ENCODE measurements around the gene AKT1S1.
"Not testable (repeated sequence)": the region's sequence is repeated elsewhere in the genome, so short reads cannot be mapped to it uniquely, and the experiment has no call there.

AKT1S1 gene

DNA sequence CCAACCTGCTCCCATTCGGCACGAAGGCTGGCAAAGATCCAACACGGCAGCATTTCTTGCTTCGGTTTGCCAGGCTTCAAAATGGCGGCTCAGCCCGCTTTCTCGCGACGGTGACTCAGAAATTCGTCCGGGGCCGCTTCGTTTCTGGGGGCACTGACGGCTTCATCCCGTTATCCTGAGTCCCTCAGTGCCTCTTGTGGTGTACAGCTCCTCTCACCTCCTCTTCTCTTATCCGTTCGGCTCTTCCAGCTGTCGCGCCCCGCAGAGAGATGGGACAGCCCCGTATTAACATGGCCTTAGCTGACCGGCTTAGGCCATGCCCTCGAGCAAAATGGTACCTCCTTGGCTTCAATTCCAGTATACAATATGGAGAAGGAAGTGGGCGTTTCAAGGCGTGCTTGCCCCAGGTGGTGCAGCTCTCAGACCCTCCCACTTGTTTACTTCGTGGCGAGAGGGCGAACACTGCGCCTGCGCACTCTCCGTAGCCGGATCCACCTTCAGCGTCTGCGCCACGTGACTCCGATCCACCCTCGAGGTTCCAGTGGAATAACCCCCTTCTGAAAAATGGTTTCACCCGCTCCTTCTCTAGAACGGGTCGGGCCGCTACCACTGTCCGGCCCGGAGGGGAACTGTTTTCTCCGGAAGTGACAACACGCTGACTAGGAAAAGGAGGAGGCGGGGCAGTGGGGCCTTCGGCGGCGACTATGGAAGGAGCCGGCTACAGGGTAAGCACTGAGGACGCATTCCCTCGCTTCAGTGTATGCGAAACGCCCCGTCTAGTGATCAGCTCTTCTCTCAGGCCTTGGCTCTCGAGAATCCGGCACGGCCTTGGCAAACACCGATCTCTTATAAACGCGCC, at the start of gene AKT1S1, which contains the start of gene TBC1D17:
AKT1S1 (minus strand) TSS at position 336 of the 859 bp plus-strand sequence. CDS start 4,060 bp downstream, outside the sequence.
TBC1D17 (plus strand) TSS at position 683 of the 859 bp plus-strand sequence; CDS start at position 705, 22 bp downstream.
- peak; percentile 98 for DNase-seq (ENCODE audit: low spot score)

DNA sequence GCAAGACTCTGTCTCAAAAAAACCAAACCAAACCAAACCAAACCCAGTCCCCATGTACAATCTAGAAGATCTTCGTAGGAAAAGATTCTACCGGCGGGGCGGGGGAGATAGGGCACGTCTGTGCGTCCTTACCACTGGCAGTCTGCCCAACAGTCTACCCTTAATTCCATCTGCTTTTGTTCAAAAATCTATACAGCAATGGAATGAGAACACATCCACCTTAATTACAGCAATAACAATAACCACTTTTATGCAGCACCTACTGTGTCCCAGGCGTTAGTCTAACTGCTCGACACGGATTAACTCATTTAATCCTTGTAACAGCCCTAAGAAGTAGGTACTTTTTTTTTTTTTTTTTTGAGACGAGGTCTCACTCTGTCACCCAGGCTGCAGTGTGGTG, 49.4 kb upstream of the AKT1S1 start:
- DNase-seq (ENCODE audit: low spot score) = no peak

DNA sequence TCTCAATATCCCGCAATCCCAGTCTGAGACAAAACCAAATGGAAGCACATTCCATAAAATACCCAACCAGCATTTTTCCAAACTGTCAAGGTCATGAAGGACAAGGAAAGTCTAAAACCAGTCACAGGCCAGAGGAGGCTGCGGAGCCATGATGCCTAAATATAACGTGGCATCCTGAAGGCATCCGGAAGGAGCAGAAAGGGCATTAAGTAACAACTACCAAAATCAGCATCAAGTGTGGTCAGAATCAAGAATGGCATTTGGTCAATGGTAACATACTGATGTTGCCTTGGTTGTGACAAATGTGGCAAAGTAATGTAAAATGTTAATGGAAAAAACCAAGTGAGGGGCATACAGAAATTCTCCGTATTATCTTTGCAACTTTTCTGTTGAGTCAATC, 48.3 kb upstream of the AKT1S1 start:
- no peak for DNase-seq (ENCODE audit: low spot score)

DNA sequence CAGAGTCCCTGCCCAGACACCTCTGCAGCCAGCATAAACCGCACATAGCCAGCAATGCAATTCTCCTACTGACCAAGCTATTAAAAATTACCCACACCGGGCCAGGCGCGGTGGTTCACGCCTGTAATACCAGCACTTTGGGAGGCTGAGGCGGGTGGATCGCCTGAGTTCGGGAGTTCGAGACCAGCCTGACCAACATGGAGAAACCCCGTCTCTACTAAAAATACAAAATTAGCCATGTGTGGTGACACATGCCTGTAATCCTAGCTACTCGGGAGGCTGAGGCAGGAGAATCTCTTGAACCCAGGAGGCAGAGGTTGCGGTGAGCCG, 47.7 kb upstream of the AKT1S1 start:
- not testable (repeated sequence) for DNase-seq (ENCODE audit: low spot score)

DNA sequence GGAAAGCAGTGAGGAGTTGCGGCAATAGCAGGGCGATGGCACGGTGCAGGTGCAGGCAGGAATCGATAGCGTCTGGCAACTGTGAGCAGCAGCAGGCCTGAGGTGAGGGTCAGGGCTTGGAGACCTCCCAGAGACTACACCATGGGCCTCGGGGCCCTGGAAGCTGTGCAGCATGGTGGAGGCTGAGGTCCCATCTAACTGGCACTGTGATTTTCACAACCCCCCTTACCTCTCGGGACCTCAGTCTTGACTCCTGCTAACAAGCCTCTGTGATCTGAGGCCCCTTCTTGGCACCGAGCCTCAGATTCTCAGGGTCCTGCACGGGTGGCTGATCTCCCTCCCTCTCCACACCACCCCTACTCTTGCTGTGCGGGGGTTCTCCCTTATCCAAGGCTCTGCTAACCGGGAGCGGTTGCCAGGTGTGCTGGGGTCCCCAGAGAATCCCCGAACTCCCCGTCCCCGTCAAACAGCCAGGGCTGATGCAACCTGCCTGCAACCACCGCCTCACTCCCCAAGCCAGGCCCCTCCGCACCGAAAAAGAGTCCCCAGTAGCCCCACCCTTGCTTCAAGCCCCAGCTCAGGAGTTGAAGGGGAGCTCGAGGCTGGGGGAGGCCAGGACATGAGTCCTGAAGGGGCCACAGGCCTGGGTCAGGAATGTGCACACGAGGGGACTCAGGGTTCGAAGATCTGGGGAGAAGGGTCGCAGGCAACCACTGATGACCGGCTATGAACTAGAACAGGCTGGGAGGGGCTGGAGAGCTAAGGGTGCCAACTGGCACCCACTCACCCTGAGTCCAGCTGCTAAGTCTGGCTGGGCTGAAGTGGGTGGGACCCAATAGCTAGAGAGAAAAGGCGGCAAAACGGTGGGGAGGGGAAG, 47.1 kb upstream of the AKT1S1 start:
- DNase-seq (ENCODE audit: low spot score) = no peak

DNA sequence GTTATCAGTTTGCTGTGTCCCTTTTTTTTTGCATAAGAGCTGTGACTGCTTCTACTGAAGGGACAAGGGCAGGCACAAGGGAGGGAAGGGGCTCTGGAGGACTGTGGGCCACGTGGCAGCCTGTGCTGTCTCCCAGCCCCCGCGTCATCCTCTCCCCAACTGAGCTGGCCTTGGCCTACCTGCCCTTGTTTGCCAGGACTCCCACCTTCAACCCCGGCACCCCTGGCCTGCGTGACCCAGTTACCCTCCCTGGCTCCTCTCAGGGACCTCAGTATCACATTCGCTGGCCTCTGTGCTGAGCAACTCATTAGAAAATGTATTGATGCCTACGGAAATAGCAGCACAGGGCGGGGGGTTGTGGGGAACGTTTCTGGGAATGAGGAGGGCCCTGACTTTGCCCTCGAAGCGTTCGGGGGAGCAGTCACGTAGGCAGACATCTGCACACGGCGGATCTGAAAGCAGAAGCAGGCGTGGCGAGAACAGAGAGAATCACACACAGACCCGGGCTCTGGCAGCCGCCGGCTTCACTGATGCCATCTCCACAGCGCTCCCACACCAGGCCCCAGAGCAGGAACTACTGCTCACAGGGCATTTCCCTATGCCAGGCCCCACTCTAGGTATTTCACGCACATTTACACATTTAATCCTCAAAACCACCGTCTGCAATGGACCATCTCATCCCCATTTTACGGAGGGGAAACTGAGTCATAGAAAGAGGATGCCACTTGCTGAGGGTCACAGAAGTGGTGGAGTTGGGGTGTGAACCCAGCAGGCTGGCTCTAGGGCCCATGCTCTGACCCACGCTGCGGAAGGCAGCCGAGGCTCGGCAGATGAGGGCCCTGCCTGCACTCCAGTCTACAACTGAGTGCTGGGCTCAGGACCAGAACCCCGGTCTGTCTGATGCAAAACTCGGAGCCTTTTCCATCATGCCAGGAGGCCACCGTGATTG, 46.2 kb upstream of the AKT1S1 start:
- no peak for DNase-seq (ENCODE audit: low spot score)

DNA sequence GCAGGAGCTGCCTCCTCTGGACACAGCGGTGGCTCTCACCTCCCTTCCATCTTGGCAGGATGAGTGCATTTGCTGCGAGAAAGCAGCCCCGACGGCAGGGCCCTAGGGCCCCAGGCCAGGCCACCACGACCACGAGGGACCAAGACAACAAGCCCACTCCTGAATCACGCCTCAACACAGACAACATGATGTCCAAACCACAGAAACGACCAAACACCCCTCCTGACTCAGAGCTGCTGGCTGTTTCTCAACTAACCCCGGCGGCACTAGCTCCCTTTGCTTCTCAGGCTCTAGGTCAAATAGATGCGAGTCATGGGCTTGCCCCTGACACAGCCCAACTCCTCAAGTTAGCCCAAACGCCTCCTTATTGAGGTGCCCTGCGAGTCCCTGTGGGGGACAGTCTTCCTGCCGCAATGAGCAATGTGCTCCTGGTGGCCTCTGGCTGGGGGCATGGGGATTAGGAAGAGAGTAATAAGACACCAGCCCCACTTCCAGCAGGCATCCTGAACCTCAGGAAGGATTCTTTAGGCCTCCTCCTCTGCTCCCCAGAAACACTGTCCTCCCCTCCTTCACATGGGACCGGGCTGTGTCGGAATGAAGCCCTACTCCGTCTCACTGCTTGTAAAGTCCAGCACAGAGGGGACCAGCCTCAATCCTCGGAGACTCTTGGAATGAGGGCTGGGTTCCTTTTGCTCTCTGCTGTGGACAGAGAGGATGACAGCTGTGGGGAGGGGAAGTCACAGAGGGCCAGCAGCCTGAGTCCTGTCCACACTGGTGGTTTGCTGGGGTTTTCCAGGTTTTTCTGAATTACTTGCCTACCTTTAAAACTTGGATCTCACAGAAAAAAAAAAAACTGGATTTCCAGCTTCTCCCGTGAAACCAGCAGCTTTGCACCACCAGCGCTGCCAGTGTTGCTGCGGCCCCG, 45.0 kb upstream of the AKT1S1 start:
- peak; percentile 80 for DNase-seq (ENCODE audit: low spot score)

DNA sequence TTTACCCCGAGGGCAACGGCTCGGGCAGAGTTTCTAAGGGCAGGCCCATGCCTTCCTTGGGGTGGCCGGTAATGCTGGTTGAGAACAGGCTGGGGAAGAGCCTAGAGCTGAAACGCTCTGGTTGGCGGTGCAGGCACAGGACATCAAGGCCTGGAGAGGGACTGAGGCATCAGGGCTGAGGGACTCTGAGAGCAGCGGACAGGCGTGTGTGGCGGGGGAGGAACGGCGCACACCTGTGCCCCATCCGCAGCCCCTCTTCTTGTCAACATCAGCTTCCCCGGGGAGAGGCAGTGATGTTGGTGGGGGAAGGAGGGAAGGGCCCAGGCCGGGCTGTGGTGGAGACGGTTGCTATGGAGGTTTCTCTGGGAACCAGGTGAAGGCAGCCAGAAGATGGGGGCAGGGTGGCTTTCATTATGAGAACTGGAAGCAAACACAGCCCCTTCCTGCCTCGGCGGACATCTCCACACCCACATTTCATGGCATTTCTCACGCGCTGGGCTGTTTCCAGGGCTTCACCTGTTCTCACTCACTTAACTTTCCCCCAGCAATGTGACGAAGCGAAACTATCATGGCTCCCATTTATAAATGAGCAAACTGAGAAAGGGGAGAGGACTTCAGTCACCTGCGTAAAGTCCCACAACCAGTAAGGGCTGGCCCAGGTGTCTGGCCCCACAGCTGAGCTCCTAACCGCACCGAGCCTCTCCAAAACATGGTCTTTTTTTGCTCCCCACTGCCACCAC, 43.6 kb upstream of the AKT1S1 start:
- no peak for DNase-seq (ENCODE audit: low spot score)

DNA sequence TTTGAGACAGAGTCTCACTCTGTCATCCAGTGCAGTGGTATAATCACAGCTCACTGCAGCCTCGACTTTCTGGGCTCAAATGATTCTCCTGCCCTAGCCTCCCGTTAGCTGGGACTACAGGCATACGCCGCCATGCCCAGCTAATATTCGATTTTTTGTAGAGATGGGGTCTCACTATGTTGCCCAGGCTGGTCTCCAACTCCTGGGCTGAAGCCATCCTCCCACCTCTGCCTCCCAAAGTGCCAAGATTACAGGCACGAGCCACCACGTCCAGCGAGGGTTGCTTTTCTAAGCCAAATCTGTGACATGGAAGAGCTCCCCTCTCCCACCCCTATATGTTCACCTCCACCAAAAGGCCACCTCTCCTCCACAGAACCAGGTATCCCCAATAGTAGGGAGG, 40.9 kb upstream of the AKT1S1 start:
- no peak for DNase-seq (ENCODE audit: low spot score)

DNA sequence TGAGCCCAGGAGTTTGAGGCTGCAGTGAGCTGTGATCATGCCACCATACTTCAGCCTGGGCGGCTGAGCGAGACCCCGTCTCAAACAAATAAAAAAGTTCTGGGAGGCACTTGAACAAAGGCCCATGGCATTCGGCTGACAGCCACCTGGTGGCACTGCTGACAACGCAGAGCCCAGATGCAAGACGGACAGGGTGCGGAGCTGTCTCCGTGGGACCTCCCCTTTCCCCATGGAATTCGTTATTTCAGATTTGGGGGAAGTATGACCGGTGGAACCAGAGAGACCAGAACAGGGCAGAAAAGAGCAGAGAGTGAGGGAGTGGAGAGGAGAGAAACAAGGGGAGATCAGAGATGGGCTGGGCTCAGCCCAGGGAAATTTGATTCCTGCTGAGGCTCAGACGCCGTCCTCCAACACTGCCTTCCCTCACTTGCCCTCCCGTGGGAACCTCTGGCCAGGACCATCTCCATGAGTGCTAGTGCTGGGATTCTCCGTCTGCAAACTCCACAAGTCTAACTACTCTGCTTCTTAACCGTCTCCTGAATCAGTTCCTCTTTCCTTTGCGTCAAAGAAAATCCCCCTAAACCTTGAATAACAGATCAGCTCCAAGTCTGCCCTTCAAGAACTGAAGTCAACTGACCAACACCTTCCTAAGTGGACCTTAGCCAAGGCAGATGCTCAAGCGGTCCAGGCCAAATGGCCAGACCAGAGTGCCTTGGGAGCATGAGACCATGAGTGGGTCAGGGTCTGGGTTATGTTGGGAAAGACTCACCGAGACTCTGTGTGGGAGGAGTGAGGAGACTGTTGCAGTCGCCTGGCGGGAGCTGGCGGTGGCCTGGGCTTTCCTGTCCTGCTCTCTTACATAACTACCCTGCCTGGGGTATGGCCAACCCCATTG, 39.9 kb upstream of the AKT1S1 start:
- DNase-seq (ENCODE audit: low spot score) = no peak

DNA sequence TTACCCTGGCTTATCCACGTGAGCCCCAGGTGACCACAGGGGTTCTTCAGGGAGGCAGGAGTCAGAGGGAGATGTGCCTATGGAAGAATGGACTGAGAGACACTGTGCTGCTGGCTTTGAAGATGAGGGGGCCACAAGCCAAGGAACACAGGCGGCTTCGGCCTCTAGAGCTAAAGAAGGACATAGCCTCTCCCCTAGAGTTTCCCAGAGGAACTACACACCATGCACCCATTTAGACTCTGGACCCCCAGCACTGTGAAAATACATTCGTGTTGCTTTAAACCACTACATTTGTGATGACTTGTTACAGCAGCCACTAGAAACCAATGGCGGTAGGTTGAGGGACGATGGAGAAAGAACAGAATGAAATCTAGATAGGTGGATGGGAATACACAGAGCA, 38.1 kb upstream of the AKT1S1 start:
- DNase-seq (ENCODE audit: low spot score) = no peak

DNA sequence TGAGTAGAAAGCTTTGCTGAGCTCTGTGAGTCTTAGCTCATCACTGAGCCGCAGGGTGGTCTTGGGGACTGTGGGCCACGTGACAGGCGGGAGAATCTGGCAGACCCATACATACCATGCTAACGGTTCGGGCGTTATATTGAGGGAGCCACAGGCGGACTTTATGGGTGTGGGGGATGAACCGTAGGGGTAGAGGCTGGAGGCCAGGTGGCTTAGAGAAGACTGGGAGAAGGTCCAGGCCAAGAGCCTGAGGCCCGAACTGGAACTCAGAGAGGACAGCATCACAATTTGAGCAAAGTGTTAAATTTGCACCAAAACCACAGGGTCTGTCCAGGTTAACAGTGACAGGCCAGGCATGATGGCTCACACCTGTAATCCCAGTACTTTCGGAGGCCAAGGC, 36.6 kb upstream of the AKT1S1 start:
- DNase-seq (ENCODE audit: low spot score) = no peak

DNA sequence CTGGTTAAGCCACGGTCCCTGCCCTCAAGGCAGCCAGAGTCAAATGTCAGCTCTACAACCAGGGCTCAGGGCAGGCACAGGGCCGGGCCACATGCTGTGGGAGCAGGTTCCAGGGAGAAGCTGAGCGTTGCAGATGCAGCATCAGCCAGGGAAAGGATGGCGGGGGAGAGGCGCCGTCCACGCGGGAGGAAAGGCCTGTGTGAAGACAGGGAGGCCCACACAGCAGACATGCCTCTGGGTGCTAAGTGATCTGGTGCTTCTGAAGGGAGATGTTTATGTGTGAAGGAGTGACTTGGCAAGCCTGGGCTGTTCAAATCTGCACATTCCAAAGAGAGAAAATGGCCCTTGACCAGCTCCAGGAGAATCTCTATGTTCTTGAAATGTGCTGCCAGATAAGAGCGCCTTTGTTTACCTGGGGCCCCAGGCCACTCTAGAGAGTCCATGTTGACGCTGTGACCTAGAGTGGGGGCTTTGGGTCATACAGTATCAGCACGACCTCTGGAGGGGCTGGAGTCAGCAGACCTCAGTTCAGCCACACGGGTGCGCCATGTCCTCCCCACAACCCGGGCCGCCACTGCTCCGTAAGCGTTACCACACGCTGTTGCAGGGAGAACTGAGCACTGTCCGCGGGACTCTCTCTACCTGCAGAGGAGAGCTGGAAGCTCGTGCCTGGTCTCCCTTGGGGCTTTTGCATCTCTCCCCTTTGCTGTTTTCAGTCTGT, 36.0 kb upstream of the AKT1S1 start:
- no peak for DNase-seq (ENCODE audit: low spot score)

DNA sequence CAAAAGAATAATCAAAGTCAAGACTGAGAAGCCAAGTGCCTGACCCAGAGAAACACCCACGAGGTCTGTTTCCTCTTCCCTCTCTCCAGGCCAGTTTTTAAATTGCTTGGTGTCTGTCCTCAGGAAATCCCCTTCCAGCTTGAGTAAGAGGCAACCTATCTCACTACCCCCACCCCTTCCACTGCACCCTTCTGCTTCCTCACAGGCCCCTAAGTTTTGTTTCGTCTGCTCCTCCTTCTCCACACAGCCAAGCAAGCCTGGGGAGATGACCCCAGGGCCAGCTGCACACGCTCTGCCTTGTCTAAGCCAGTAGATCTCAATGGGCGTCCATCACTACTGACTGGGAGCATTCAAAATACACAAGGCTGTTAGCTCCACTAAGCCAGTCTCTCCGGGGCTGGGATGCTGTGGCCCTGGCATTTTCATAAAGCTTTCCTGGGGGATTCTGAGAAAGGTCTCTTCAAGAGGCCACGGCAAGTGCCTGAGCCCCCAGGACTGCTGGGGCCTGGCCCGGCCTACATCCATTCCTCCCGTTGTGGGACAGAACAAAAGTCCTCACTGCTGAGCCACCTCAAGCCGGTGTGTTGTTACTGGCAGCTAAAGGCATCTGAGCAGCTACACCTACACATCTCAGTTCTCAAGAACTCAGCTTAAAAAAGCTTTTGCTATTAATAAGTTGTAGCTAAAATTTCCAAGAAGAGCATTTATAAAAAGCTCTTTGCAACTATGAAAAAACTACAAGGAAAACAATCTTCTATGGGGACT, 34.4 kb upstream of the AKT1S1 start:
- no peak for DNase-seq (ENCODE audit: low spot score)

DNA sequence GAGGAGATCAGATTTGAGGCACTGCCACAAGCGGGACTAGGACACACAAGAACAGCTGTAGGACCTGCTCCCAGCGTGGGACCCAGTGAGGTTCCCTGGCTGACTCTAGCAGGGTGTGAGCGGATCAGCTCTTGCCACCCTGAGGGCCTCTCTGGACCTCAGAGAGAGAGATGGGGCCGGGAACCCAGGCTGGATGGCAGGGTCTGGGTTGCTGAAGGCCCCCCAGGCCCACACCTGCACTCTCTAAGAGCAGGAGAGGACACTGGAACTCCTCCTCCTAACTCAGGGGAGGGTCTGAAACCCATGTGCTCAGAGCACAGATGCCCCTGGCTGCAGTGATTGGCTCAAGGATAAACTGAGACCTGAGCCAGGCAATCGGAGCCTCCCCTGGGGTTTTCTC, 33.0 kb upstream of the AKT1S1 start:
- no peak for DNase-seq (ENCODE audit: low spot score)

DNA sequence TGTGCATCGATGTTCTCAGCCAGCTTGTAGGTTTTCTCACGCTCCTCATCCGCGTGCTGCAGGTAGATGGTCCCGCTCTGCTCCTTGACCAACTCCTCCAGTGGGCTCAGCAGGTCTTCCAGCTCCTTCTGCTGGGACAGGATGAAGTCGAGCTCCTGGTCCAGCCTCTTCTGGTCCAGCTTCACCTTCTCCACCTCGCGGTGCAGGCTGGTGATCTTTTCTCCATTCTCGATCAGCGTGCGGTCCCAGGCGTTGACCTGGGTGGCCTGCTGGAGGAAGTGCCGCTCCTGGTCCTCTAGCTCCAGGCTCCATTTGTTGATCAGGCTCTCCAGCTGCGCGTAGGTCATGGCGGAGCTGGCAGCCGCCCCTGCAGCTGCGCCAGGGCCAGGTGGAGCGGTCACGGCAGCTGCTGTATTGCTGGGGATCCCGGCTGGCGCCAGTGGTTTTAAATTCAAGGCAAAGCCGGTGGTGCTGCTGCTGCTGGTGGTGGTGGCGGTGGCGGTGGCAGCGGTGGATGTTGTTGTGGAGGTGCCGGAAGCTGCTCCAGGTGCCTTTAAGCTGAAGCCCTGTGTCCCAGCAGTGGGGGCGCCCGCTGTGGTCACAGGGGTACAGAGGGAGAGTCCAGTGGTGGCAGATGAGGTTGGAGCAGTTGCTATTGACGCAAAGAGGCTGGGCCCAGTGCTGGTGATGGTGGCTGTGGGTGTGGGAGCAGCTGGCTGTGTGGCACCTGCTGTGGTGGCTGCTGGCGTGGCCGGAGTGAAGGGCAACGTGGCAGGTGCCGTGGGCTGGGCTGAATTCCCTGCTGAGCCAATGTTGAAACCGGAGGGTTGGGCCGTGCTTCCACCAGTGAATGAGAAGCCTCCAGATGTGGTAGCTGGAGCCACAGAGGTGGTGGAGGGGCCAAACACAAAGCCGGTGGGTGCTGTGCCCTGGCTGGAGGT, 31.6 kb upstream of the AKT1S1 start:
- DNase-seq (ENCODE audit: low spot score) = no peak
